ENCODE measurements around the gene ZCCHC7.
"Not testable (repeated sequence)": the region's sequence is repeated elsewhere in the genome, so short reads cannot be mapped to it uniquely, and the experiment has no call there.

Gene ZCCHC7

DNA sequence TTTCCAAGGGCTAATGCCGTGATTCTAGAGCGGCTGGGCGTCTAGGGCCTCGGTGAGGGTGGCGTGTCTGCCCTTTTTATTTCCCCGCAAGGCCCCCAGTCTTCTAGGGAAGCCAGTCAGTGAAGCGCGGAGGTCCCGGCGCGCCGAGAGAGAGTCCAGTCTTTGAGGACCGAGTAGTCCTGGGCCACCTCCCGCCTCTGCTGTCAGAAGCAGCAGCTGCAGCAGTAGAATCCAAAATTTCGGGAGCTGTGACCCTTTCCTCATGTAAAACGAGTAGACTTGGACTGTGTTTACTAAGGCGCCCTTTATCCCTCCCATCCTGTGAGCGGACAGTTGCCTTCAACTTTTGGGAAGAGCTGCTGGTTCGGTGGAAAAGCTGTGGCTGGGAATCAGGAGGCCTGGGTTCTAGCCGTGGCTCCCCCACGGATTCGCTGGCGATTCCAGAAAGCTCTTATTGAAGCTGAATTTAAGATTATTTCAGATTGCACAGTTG is 515 bp downstream of the ZCCHC7 start:
- DNase-seq (ENCODE audit: low read depth in 2 of 2), result not testable (repeated sequence)

DNA sequence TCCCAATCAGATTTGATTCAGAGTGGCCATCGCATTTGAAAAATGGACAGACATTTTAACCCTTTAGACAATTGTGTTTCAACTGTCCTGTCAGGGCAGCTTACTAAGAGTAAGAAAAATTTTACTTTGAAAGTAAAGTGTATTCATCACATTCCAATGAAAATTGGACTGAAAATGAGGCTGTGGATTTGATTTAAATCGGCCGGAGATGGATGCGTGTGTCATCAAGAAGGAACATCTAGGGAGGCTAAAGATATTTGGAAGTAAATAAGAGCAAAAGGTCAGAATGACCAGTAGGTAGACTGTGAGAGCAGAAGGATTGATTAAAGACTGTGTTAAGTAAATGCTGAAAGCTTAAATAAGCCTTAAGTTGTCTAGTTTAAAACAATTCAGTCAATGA is 1.5 kb downstream of the ZCCHC7 start:
- DNase-seq (ENCODE audit: low read depth in 2 of 2), result no peak

DNA sequence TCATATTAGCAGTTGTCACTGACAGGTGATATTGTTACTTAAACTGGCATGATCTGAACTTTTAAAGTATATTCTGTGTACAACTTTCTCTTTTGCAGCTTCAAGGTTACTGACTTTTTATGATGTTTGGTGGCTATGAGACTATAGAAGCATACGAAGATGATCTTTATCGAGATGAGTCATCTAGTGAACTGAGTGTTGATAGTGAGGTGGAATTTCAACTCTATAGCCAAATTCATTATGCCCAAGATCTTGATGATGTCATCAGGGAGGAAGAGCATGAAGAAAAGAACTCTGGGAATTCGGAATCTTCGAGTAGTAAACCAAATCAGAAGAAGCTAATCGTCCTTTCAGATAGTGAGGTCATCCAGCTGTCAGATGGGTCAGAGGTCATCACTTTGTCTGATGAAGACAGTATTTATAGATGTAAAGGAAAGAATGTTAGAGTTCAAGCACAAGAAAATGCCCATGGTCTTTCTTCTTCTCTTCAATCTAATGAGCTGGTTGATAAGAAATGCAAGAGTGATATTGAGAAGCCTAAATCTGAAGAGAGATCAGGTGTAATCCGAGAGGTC is 5.9 kb downstream of the ZCCHC7 start:
- no peak for DNase-seq (ENCODE audit: low read depth in 2 of 2)

DNA sequence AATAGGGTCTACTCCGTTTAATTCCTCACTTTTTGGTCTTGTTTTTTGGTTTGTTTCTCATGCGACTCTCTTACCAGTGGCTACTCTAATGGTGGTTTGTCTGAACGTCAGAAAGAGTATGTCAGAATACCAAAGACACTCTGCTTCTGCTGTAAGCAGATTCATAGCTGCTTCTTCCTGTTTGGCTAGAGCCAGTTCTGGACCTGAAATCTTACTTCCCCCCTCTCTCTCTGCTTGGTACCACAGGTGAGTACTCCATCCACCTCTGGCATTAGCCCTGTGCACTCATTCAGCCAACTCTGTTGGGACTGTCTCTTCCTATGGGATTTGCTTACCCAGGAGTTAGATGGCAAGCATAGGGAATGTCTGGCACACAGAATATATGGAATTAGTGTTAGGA is 6.6 kb downstream of the ZCCHC7 start:
- no peak for DNase-seq (ENCODE audit: low read depth in 2 of 2)

DNA sequence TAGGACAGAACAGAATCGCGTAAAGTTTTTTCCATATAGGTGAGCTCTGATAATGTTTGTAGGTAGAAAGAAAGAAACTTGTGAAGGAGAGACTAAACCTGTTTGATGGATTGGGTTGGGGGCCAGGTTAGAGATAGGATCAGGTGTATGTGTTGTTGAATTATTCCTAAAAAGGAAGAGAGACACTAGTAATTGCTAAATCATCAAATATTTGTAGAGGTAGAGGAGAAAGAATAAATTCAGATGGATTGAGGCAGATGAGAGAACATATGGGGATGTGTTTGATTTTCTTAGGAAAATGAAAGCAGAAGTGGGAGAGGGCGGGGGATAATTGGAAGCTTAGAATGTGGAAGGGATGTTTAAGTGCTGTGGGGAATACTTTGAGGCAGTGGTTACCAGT is 7.7 kb downstream of the ZCCHC7 start:
- DNase-seq (ENCODE audit: low read depth in 2 of 2), result no peak

DNA sequence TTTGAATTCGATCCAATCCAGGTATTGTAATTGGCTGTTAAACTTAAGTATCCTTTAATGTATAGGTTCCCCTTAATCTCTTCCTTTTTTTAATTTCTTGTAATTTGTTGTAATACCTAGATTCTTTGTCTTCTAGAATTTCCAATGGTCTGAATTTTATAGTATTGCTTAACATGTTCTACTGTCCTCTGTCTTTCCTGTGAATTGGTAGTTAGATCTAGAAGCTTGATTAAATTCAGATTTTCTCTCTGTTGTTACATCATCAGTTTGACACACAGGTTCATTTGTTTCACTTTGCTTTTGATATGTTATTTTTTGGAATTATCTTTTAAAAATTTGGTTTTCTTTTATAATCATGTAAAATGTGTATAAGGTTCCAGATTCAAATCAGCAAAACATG is 13.8 kb downstream of the ZCCHC7 start:
- no peak for DNase-seq (ENCODE audit: low read depth in 2 of 2)

DNA sequence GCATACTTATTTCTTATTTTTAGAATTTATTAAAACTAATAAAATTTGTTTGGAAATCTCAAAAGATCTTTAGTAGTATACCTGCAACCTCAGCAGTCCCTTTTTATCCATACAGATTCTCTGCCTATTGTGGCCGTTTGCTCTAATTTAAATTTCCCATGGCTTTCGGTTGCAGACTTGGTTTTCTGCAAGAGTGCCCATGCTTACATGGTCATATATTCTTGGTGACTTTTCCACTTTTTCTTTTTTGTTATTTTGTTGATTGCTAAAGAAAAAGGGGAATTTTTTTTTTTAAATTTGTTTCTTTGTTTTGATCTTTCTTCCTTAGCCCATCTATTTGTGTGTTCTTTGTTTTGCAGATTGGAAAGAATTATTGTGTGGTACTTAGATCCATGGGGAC is 20.6 kb downstream of the ZCCHC7 start:
- no peak for DNase-seq (ENCODE audit: low read depth in 2 of 2)

DNA sequence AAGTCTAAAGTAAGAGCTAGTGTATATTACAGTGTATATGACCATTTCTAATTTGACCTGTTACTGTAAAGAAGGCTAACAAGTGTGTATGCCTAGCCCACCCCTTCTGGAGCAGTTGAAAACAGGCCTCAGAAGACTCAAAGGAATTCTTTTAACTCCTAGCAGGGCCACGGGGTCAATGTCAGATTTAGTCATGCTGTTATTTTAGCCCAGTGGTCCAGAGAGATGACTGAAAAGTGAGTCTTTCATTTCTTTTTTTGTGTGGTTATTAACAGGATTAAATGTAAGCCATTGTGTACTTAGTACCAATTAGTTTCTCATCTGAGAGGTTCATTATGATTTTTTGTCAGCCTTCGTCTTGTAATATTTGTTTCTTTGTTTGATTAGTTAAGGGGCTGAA is 24.4 kb downstream of the ZCCHC7 start:
- no peak for DNase-seq (ENCODE audit: low read depth in 2 of 2)

DNA sequence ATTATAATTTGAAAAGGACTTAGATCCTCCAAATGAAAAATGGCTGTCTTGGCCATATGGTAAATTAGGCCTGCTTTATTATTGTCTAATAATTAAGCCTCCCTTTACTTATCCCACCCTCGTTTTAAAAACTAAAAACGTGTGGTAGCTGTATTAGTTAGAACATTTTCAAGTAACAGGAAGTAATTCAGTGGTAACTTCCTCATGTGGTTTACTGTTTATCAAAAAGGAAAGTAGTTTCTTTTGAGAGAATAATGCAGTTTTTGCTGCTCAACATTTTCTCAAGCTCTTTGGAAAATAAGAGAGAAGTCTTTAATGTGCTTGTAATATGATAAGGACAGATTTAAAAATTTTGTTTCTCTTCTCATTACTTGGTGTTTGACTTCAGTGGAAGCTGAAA is 26.0 kb downstream of the ZCCHC7 start:
- no peak for DNase-seq (ENCODE audit: low read depth in 2 of 2)

DNA sequence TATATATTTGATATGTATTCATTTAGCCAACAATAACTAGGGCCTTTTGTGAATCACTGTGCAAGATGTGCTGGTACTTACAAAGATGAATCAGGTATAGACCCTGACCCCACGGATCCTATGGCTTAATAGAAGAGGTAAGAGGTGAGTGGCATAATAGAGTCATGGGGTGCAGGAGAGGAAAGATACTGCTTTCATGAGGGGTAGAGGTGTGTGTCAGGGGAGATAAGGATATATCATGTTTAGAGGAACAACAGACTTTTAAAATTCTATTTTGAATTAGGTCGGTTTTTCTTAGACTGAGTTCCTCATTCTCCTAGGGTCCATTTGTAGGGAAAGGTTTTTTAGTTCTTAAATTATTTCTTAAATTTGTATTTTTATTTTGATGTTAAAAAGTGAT is 27.8 kb downstream of the ZCCHC7 start:
- DNase-seq (ENCODE audit: low read depth in 2 of 2), result no peak

DNA sequence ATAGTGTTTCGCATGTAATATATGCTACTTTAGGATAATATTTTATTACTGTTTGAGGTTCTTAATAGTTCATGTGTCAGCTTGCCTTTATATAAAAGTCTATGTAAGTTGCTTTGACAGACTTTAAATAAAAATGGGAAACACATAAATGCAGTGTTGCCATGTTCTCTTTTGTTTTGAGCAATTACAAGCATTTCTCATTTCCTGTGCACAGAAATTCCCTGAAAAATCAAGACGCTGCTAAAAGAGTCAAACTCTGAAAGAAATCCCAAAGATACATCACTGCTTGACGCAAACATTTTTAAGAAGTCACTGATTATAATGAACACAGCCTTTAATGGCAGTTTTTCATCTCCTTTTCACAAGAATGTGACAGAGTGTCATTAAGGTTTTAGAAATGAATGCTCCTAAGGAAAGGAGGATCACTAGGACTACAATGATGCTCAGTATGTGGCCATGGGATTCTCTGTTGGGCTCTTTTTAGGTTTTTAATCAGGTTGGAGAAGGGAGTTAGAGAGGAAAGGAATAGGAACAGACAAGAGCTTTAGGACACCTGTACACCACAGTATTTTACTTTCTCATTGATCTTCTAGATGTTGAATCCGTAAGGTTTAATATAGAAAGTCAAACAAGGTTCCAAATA is 29.4 kb downstream of the ZCCHC7 start:
- DNase-seq (ENCODE audit: low read depth in 2 of 2), result no peak

DNA sequence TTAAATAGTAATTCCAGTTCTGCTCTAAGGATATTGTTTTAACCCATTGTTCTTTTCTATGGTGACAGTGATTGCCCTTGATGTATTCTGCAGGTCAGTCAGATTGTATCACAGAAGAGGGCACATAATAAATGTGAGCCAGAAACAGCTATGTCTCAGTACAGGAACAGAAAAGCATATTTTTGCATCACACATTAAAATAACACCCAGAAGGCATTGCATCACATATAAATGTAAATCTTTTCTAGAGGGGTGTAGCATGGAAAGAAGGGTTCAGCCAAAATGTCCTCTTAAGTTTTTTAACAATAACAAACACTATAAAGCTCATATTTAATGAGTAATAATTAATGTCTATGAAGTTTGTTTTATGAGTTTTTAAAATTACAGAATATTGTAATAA is 30.0 kb downstream of the ZCCHC7 start:
- DNase-seq (ENCODE audit: low read depth in 2 of 2), result no peak

DNA sequence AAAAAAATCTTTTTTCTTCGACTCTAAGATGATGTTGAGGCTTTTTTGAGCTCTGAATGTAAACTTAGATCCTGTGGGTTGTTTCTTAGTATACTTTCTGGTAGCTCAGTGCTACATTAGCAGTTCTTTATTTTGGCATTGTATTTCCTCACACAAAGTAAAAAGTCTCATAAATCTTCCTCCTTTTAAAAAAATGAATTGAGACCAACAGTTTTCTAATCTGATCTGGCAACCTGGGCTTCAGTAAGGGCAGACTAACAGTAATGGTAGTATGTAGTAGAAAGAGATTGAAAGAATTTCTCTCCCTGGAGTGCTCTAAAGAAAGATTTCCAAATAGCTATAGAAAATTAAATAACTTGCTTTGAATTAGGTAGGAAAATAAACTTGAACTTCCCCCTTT is 31.4 kb downstream of the ZCCHC7 start:
- no peak for DNase-seq (ENCODE audit: low read depth in 2 of 2)

DNA sequence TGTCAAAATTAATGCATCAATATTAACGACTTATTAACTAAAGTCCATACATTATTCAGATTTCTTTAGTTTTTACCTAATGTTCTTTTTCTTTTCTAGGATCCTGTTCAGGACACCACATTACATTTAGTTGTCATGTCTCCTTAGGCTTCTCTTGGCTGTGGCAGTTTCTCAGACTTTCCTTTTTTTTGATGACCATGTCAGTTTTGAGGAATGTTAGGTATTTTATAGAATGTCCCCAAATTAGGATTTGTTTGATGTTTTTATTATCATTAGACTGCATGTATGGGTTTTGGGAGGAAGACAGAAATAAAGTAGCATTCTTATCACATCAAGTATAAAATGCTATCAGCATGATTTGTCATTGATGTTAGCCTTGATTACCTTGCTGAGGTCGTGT is 32.0 kb downstream of the ZCCHC7 start:
- DNase-seq (ENCODE audit: low read depth in 2 of 2), result no peak

DNA sequence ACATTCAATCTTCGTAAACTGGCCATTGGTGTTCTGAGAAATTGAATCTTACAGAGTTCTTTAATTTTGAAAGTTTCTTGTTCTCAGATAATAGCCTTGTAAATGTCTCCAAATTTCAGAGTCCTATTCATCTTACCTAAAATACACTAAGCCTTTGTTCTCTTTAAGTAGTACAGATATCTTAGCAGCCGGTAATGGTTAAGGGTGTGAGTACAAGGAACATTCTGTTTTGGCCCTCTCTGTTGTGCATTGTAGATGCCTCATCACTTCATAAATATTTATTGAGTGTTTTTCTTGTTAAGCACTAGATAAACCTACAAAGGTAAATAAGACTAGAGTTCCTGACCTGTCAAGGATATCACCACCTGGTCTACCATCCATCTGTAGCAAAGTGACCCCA is 35.2 kb downstream of the ZCCHC7 start:
- DNase-seq (ENCODE audit: low read depth in 2 of 2), result no peak

DNA sequence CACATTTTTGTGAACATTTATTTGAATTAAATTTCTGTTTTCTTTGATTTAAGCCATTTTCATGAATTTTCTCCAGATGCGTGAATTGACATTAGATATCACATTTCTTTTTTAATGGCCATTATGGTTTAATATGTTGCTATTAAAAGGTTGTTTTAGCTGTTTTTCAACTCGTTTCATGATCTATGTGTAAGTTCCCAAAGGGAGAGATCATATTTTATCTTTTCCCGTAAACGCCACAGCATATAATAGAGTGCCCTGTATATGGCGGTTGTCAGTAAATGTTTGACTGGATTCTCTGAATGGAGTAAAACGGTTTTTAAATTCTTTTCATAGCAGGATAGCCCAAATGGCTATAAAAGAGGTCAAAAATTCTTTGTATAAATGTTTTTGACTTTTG is 35.8 kb downstream of the ZCCHC7 start:
- DNase-seq (ENCODE audit: low read depth in 2 of 2), result no peak

DNA sequence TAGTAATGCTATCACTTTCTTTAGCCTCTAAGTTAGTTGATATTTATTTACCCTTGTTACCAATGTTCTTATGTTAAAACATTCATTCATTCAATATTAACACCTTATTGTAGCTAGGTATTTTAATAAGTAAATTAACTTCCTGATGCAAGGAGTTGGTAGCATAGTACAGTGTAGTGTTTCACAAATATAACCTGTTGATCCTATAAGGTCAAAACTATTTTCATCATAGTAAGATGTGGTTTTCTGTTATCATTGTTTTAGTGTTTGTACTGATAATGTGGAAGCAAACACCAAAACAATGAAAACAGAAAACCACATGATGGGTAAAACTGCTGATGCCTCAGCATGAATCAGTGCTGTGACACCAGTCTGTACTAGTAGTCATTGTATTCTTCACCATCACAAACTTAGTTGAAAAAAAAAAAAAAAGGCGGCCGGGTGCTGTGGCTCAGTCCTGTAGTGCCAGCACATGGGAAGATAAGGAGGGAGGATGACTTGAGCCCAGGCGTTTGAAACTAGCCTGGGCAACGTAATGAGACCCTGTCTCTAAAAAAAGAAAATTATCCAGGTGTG is 36.5 kb downstream of the ZCCHC7 start:
- DNase-seq (ENCODE audit: low read depth in 2 of 2), result no peak

DNA sequence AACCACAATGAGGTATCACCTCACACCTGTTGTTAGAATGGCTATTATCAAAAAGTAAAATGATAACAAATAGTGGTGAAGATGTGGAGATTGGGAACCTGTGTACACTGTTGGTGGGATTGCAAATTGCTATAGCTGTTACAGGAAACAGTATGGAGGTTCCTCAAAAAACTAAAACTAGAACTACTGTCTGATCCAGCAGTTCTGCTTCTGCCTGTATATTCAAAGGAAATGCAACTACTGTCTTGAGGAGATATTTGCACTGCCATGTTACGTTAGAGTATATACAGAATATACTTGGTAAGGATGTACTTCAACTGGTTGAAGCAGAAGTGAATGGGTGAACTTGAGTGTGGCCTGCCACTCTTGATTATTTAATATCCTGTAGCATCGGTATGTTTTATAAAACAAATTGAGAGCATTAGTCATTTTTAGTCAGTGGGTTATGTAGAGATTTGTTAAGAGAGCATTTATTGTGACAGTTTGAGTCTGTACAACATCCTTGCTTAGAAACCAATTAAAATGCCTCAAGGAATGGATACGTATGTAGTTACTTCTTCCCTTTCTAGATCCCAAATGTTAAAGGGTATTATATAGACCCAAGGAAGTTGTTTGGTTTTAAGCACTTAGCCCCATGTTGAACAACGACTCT is 37.5 kb downstream of the ZCCHC7 start:
- DNase-seq (ENCODE audit: low read depth in 2 of 2), result no peak

DNA sequence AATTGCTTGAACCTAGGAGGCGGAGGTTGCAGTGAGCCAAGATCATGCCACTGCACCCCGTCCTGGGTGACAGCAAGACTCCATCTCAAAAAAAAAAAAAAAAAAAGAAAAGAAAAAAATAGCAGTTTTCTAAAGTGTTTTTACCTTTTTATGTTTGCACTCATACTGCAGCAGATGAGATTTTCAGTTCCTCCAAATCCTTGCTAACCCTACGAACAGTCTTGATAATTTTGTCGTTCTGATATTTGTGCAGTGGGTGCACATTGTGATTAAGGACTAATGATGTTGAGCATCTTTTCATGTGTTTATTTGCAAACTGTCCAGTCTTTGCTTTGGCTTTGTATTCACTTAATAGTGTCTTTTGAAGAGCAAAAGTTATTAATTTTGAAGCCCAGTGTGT is 42.9 kb downstream of the ZCCHC7 start:
- no peak for DNase-seq (ENCODE audit: low read depth in 2 of 2)

DNA sequence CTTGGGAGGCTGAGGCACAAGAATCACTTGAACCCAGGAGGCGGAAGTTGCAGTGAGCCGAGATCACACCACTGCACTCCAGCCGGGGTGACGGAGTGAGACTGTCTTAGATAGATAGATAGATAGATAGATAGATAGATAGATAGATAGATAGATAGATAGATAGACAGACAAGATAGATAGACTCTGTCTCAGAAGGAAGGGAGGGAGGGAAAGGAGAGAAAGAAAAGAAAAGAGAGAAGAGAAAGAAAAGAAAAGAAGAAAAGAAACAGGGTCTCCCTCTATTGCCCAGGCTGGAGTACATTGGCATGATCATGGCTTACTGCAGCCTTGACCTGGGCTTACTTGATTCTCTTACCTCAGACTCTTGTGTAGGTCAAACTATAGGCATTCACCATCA is 44.0 kb downstream of the ZCCHC7 start:
- DNase-seq (ENCODE audit: low read depth in 2 of 2), result not testable (repeated sequence)

DNA sequence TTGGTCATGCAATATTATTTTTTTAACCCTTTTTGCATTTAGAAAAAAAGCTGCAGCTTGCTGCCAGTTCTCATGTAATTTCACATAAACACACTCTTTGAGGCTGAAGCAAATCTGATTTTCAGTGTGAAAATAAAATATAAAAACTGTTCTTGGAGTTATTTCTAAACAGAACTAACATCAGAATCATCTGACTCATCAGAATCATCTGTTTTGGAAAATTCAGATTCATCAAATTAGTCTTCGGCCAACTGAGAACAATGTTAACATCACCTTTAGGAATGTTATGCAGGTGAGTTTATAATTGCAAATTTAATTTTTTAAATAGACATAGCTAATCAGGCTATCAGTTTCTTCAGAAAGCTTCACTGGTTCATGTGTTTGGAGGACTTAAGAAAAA is 45.3 kb downstream of the ZCCHC7 start:
- no peak for DNase-seq (ENCODE audit: low read depth in 2 of 2)

DNA sequence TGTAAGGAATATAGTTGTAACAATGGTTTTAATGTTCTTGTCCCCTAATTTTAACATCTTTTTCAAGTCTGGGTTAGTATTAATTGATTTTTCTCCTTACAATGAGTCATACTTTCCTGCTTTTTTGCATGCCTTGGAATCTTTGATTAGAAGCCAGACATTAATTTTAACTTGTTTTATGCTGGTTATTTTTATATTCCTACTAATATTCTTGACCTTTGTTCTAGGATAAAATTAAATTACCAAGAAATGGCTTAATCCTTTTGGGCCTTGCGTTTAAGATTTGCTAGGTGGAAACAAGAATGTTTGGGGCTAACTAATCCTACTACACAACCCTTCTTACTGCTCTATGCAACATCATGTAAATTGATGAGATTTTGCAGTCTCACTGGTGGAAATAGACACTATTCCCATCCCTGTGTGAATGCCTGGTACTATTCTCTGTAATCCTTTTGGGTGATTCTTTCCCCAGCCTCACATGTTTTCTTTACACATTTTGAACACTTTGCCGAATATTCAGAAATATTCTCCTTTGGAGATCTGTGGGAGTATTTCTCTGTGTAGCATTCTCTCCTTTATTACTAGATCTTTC is 47.2 kb downstream of the ZCCHC7 start:
- DNase-seq (ENCODE audit: low read depth in 2 of 2), result no peak

DNA sequence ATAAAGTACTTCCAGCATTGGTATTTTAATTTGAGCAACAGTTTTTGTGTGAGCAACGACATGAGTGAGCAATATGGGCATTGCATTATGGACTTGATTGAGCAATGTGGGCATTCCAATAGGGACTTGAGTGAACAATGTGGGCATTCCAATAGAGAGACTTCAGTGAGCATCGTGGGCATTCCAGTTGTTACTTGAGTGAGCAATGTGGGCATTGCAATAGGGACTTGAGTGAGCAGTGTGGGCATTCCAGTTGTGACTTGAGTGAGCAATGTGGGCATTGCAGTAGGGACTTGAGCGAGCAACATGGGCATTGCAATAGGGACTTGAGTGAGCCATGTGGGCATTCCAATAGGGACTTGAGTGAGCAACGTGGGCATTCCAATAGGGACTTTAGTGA is 52.2 kb downstream of the ZCCHC7 start:
- DNase-seq (ENCODE audit: low read depth in 2 of 2), result no peak

Measured in stimulated activated CD4-positive, alpha-beta T cell treated with anti-CD3 and anti-CD28 coated beads, Interleukin-1b, Interleukin-23, amount 100 ng/mL, for 4 hours (primary cell).